Endothelial cell of umbilical vein (primary cell): Measurements from ENCODE around the gene YJU2.

Source experiments
- CTCF ChIP-seq, 2 donors: IDR thresholded peaks; 1 replicate in 1 of 2; 2 replicates in 1 of 2; pipeline ENCODE4 v1.5.1; 2011; ENCODE audit warnings: low read length in 2 of 2, mild to moderate bottlenecking in 2 of 2, moderate library complexity in 2 of 2, control low read depth in 1 of 2, inconsistent platforms in 1 of 2, low read depth in 1 of 2; ENCODE audit not compliant: insufficient read depth in 1 of 2; ENCODE audit errors: extremely low read depth in 1 of 2
- EZH2 ChIP-seq: IDR thresholded peaks from 2 replicates; pipeline ENCODE4 v1.6.1; 2012; ENCODE audit warnings: borderline replicate concordance, low read depth, mild to moderate bottlenecking, moderate library complexity, low read length, inconsistent platforms; ENCODE audit not compliant: severe bottlenecking
- POLR2AphosphoS5 ChIP-seq: IDR thresholded peaks from 2 replicates; pipeline ENCODE4 v1.6.1; 2012; ENCODE audit warnings: low read depth, mild to moderate bottlenecking, control low read depth, low read length, moderate library complexity; ENCODE audit not compliant: insufficient read depth

- no peak for TF ChIP-seq CTCF (IDR thresholded peaks at IDR 0.05; ENCODE audit: extremely low read depth in 1 of 2, insufficient read depth in 1 of 2, low read depth in 1 of 2, low read length in 2 of 2)
- no peak for TF ChIP-seq POLR2AphosphoS5
- no peak for TF ChIP-seq EZH2
Measured at GRCh38 chr19:4279267-4279529, 32.3 kb downstream of the YJU2 start.
